HG03378 (cell line): ENCODE measurements around the gene TOMM70.
"Not testable (repeated sequence)": the region's sequence is repeated elsewhere in the genome, so short reads cannot be mapped to it uniquely, and the experiment has no call there.

Experiments used
- ATAC-seq: cut with Tn5 transposase; IDR thresholded peaks from one replicate; pipeline ENCODE4 v1.9.1; 2021; ENCODE audit warnings: mild to moderate bottlenecking, moderate library complexity; ENCODE audit not compliant: unreplicated experiment

Gene TOMM70

GRCh38 chr3:100329800-100330489 lies 70.9 kb downstream of the TOMM70 start:
- ATAC-seq: no peak

GRCh38 chr3:100327377-100327776 lies 73.5 kb downstream of the TOMM70 start:
- ATAC-seq: not testable (repeated sequence)

- no peak for ATAC-seq
These were observed 75.1 kb downstream of the TOMM70 start for GRCh38 chr3:100325827-100326226.

GRCh38 chr3:100324044-100324443 lies 76.8 kb downstream of the TOMM70 start:
- no peak for ATAC-seq

- no peak for ATAC-seq
These were observed 80.9 kb downstream of the TOMM70 start for GRCh38 chr3:100319951-100320350.

- peak; percentile 62 for ATAC-seq
These were observed 83.0 kb downstream of the TOMM70 start for GRCh38 chr3:100317912-100318311.

GRCh38 chr3:100316641-100317069 lies 84.2 kb downstream of the TOMM70 start:
- peak; percentile 59 for ATAC-seq
